NCI-H1105 (cell line): ENCODE data around the gene ESRRG.

Experiments used
- DNase-seq: peaks from one replicate; lab custom pipeline; 2025; lab: John Stamatoyannopoulos, UW

The ESRRG gene

DNA sequence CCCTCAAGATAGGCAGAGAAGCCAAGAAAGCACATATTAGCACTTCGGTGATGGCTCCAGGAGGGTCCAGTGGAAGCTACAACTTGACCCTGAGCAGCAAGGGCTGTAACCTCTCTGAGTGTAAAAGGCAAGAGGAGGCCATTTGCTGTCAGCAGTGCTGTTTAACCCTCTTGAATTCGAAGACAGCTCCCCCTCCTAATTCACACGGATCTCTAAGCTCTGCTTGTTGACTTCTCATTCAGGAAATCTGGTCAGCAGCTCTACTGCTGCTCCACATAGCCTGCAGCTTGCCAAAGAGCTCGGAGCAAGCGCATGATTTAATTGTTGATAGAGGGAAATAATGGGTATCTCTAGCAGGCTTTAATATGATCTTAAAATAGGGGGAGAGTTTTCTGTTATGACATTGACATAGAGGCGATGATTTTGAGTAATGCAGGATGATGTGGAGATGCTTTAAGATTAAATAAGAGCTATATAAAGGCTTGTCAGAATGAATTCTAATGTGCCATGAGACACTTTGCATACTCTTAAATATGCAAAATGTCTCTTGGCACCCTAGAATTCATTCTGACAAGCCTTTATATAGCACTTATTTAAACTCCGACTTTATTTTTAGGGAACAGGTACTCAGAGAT is 220.6 kb downstream of the ESRRG start:
- no peak for DNase-seq

- DNase-seq, result no peak
Measured at GRCh38 chr1:216500273-216500967, 222.8 kb downstream of the ESRRG start.

- DNase-seq, result no peak
Measured at GRCh38 chr1:216499581-216500272, 223.5 kb downstream of the ESRRG start.

DNA sequence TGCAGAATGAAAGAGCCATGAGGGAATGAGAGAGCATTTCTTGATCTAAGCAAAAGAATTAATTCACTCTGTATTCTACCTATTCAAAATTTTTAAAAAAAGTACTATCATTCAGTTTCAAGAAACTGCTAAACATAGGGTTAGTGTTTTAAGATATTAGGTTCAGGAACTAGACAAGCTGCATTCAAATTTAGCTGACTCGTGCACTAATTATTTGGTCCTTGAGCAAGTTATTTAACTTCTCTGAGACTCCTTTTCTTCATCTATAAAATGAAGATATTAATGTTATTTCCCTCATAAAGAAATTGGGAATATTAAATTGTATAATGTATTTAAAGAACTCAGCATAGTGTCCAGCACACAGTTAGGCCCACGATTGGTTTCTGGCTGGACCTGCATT is 225.0 kb downstream of the ESRRG start:
- no peak for DNase-seq

GRCh38 chr1:216485042-216485441 is 238.2 kb downstream of the ESRRG start:
- no peak for DNase-seq

- no peak for DNase-seq
Measured at GRCh38 chr1:216483672-216484401, 239.4 kb downstream of the ESRRG start.

GRCh38 chr1:216482620-216483019 is 240.6 kb downstream of the ESRRG start:
- DNase-seq, result no peak

GRCh38 chr1:216478238-216478637 is 245.0 kb downstream of the ESRRG start:
- no peak for DNase-seq

DNA sequence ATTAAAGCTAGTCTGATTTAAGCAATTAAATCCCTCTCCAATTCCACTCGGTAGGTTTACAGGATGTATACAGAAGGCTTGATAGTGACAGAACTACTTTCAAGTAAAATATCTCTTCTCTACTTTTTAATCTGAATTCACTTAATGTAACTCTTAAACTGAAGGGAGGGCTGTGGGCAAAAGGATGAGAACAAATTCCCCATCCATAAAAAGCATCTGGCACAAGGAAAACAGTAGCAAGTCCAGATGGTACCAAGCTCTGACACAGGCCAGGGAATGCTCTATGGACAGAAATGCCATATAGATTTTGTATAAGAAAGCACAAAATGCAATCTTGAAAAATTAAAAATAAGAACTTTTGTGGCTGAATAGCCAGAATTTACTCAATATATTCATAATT is 246.9 kb downstream of the ESRRG start:
- DNase-seq, result no peak

GRCh38 chr1:216475659-216476276 is 247.5 kb downstream of the ESRRG start:
- DNase-seq, result no peak

DNA sequence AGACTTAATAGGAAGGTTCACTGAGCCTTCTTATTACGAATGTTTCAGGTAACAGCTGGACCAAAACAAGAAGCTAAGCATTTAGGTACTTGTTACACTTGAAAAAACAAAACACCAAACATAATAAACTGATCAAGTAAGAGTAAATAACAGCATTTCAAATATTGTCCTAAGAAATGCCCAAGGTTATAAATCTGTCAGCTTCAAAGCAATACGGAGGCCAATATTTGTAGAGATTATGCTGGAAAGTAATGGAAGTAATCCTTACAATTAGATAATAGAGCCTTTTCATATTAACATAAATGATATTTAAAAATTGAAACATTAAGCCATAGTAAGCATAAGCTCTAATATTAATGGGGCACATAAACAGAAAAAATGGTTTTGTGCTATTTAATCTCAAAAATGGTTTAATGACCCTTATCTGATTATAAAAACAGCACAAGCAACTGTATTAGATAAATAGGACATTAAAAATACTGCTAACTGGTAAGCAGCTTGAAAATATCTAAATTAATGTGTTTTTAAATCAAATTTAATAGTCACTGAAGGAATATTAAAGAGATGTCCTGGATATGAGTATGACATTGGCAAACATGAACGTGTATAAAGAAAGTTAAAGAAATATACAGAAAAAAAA is 256.9 kb downstream of the ESRRG start:
- no peak for DNase-seq

DNA sequence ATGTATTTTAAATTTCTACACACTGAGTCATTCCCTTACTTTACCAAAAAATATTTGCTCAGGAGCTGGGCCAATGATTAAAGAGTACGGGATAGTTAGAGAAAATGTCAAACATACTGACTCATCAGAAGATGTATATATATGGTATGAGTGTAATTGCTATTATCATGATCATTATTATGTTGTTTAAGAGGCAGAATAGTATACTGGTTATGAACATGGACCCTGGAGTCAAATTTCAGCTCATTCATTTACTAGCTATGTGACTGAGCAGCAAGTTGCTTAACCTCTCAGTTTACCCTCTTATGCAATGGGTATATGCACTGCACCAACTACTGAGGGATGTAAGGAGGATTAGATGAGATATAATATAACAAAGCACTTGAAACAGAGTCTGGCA is 258.7 kb downstream of the ESRRG start:
- DNase-seq, result no peak

DNA sequence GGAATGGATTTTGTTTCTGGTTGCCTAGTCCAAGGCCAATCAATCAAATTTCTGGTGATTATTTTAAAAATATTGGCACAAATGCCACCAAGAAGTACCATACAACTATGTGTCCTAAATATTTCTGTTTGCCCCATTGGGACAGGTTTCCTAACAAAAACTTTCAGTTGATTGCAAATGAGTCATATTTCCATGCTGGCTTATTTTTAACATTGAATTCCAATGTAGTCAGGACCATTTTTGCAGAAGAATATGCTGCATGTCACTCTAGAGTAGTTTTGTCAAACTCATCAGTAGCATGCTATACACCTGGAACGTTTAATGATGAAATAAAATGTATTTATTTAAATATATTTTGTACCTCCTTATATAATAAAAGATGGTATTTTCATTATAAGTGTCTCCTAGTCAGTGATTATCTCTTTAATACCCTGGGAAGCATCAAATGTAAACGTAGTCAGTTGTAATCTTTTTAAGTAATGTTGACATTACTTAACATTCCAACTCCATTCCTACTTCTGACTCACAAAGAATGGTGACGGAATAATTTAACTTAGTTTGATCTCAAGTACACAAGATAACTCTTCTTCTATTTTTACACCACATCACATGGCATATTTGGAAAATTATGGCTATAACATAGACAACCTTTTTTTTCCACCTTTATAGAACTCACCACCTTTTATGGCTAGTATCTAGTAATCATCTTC is 261.0 kb downstream of the ESRRG start:
- DNase-seq, result no peak

GRCh38 chr1:216461466-216461865 is 261.8 kb downstream of the ESRRG start:
- DNase-seq, result no peak

DNA sequence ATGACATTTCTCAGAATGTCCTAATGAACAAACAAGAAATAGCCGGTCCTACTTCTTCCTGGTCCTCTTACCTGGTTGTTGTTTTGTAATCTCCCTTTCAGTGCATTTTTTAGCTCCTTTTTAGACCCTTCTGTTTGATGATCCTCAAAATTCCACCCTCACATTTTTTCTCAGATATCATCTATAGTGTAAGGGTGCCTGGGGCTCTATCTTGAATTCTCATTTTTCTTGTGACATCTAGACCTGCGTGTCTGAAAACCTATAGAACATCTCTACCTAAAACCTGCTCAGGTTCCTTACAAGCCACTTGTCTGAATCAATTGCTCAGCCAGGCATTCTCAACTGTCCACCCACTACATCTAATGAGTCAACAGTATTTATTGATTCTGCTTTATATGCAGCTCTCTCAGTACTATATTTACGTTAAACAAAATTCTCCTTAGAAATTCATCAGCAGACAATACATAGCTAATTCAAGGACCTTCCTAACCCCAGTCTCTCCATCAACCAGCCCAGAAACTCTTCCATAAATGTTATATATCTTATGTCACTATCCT is 263.5 kb downstream of the ESRRG start:
- no peak for DNase-seq

DNA sequence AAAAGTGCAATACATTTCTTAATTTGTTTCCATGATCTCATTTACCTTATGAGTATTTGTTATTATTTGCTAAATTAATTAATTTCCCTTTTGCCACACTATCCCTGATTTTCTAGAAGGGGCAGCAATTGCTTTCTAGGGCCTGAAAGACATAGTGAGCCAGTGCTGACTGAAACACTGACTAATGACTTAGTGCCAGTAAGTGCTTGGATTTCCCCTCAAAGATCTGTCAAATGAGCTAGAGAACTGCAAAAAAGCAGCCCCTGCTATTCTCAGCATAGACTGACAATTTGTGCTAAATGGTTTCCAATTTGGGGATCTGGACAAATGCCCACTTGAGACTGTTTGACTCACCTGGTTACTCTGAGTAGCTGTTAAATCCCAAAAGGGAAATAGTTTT is 264.4 kb downstream of the ESRRG start:
- DNase-seq, result no peak

DNA sequence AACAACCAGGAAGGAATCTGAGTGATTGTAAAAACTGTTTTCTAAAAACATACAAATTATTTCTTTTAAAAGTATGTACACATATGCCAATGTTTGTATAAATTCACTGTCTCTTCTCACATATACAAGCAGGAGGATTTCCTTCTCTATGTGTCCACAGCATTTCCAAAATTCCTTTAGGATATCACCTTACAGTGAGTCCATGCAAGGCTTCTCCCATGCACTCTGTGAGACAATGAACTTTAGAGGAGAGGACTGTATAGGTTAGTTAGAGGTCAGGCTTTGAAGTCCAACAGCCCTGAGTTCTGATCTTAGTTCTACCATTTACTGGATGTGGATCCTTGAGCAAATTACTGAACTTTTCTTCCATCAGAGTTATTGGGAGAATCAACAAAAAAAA is 265.9 kb downstream of the ESRRG start:
- DNase-seq, result no peak

- DNase-seq, result no peak
Measured at GRCh38 chr1:216456682-216457081, 266.5 kb downstream of the ESRRG start.

GRCh38 chr1:216453777-216454176 is 269.5 kb downstream of the ESRRG start:
- no peak for DNase-seq
